Measurements from ENCODE around the gene BUD23. TPM values are rescaled to one million over a fixed set of nuclear protein-coding genes. Genes with fewer than 3 reads are reported as not detected.

The BUD23 gene
- total RNA-seq, 1 donor from 2014 or later: 42.6 TPM

GRCh38 chr7:73736885-73737284 is 53.5 kb downstream of the BUD23 start:
- TF ChIP-seq CTCF (IDR thresholded peaks at IDR 0.05): no peak
- no peaks in the 10 kb centered on the region for H3K27me3 Mint-ChIP-seq (ENCODE audit: low read depth)
- no peaks in the 10 kb centered on the region for H3K9me3 Mint-ChIP-seq (ENCODE audit: low read depth)
- H3K36me3 Mint-ChIP-seq (ENCODE audit: low read depth): peaks cover 2% of the 10 kb centered on the region
- peaks cover 21% of the 10 kb centered on the region for H3K4me1 Mint-ChIP-seq (ENCODE audit: low read depth)
- no peak for DNase-seq (ENCODE audit: low spot score)
- H3K4me3 Mint-ChIP-seq (ENCODE audit: unreplicated experiment): no peak overlapping the region
- no peak overlapping the region for H3K27ac Mint-ChIP-seq (ENCODE audit: unreplicated experiment)

- Mint-ChIP-seq H3K36me3 (ENCODE audit: low read depth) (peaks cover 2% of the 10 kb centered on the region), H3K27me3 (ENCODE audit: low read depth) (no peaks in the 10 kb centered on the region), H3K4me1 (ENCODE audit: low read depth) (peaks cover 25% of the 10 kb centered on the region), H3K9me3 (ENCODE audit: low read depth) (no peaks in the 10 kb centered on the region), H3K27ac (ENCODE audit: unreplicated experiment) (peak overlapping the region; percentile 96), H3K4me3 (ENCODE audit: unreplicated experiment) (peak overlapping the region; percentile 93)
- no peak for TF ChIP-seq CTCF (IDR thresholded peaks at IDR 0.05)
- DNase-seq (ENCODE audit: low spot score): no peak
These were observed 54.3 kb downstream of the BUD23 start for GRCh38 chr7:73737491-73738219.

GRCh38 chr7:73738220-73738611 is 54.8 kb downstream of the BUD23 start:
- no peaks in the 10 kb centered on the region for H3K27me3 Mint-ChIP-seq (ENCODE audit: low read depth)

GRCh38 chr7:73738612-73739386 is 55.4 kb downstream of the BUD23 start, which contains the start of gene ABHD11:
TSS of gene ABHD11 (minus strand) at chr7:73738802. CDS start at chr7:73738770, 32 bp downstream.
- Mint-ChIP-seq H3K4me1 (ENCODE audit: low read depth) (peaks cover 32% of the 10 kb centered on the region), H3K36me3 (ENCODE audit: low read depth) (peaks cover 2% of the 10 kb centered on the region), H3K27ac (ENCODE audit: unreplicated experiment) (peak within 1 kb of the TSS; percentile 96), H3K27me3 (ENCODE audit: low read depth) (no peaks in the 10 kb centered on the region), H3K4me3 (ENCODE audit: unreplicated experiment) (peak within 1 kb of the TSS; percentile 93), H3K9me3 (ENCODE audit: low read depth) (no peaks in the 10 kb centered on the region)
- DNase-seq (ENCODE audit: low spot score): peak; percentile 98
- TF ChIP-seq CTCF (IDR thresholded peaks at IDR 0.05): no peak

More at GRCh38 chr7:73738220-73738611, 54.8 kb downstream of the BUD23 start:
- peak overlapping the region; percentile 93 for H3K4me3 Mint-ChIP-seq (ENCODE audit: unreplicated experiment)
- peaks cover 2% of the 10 kb centered on the region for H3K36me3 Mint-ChIP-seq (ENCODE audit: low read depth)
- H3K9me3 Mint-ChIP-seq (ENCODE audit: low read depth): no peaks in the 10 kb centered on the region
- H3K27ac Mint-ChIP-seq (ENCODE audit: unreplicated experiment): peak overlapping the region; percentile 96
- no peak for DNase-seq (ENCODE audit: low spot score)
- no peak for TF ChIP-seq CTCF (IDR thresholded peaks at IDR 0.05)
- H3K4me1 Mint-ChIP-seq (ENCODE audit: low read depth): peaks cover 30% of the 10 kb centered on the region

GRCh38 chr7:73739387-73739767 is 56.0 kb downstream of the BUD23 start:
- Mint-ChIP-seq H3K4me1 (ENCODE audit: low read depth) (peaks cover 32% of the 10 kb centered on the region), H3K4me3 (ENCODE audit: unreplicated experiment) (peak overlapping the region; percentile 93)

More at GRCh38 chr7:73739387-73739767, 56.0 kb downstream of the BUD23 start:
- Mint-ChIP-seq H3K36me3 (ENCODE audit: low read depth) (peaks cover 2% of the 10 kb centered on the region), H3K9me3 (ENCODE audit: low read depth) (no peaks in the 10 kb centered on the region), H3K27me3 (ENCODE audit: low read depth) (no peaks in the 10 kb centered on the region), H3K27ac (ENCODE audit: unreplicated experiment) (peak overlapping the region; percentile 23)
- no peak for TF ChIP-seq CTCF (IDR thresholded peaks at IDR 0.05)
- DNase-seq (ENCODE audit: low spot score): no peak
